ENCODE results near the gene KIF26A. TPM values are rescaled to one million over a fixed set of nuclear protein-coding genes. Genes with fewer than 3 reads are reported as not detected.
A peak's percentile ranks its signal among the peaks of the same experiment; 100 is the strongest.

Gene KIF26A
- polyA plus RNA-seq, 3 donors from 2014 or later = not detected

DNA sequence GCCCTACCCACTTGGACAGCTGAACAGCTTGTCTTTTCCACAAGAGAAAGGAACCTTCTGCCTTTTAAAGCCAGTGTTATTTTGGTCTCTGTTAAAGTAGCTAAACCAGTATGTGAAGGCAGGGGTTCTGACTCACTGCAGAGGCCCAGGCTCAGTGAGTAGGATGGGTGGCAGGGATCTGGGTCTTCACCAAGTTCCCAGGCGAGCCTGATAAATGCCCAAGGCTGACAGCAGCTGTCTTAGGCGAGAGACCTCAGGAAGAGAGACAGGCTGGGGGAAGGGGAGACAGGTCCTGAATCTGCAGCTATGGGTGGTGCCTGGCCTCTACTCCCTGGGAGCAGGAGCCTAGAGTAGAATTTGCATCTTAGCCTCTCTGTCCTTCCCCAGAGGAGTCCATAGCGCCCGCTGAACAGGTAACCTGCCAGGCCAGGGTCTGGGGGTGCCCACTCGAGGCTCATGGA lies 18.1 kb upstream of the KIF26A start:
- peaks cover 6 to 13% (median 6%) of the 10 kb centered on the region in 3 donors for H3K27me3 Mint-ChIP-seq (ENCODE audit: low read depth in 3 of 3)
- no peak for DNase-seq
- H3K4me1 Mint-ChIP-seq = no peaks in the 10 kb centered on the region
- H3K9me3 Mint-ChIP-seq = peaks cover 0 to 14% (median 9%) of the 10 kb centered on the region in 6 donors
- peaks cover 0 to 4% (median 3%) of the 10 kb centered on the region in 3 donors for H3K36me3 Mint-ChIP-seq
- no peak overlapping the region for H3K27ac Mint-ChIP-seq
- peak overlapping the region in 1 of 5 donors; percentile 30 for H3K4me3 Mint-ChIP-seq

GRCh38 chr14:104121142-104121541 lies 17.2 kb upstream of the KIF26A start:
- DNase-seq = no peak

GRCh38 chr14:104123879-104124278 lies 14.5 kb upstream of the KIF26A start:
- Mint-ChIP-seq H3K9me3 (peaks cover 5 to 19% (median 11%) of the 10 kb centered on the region in 6 donors), H3K4me3 (no peak overlapping the region), H3K27me3 (ENCODE audit: low read depth in 3 of 3) (peaks cover 0 to 17% (median 2%) of the 10 kb centered on the region in 3 donors), H3K27ac (no peak overlapping the region), H3K4me1 (no peaks in the 10 kb centered on the region), H3K36me3 (peaks cover 0 to 4% (median 3%) of the 10 kb centered on the region in 3 donors)
- no peak for DNase-seq

More at GRCh38 chr14:104121142-104121541, 17.2 kb upstream of the KIF26A start:
- Mint-ChIP-seq H3K27me3 (ENCODE audit: low read depth in 3 of 3) (peaks cover 2 to 13% (median 3%) of the 10 kb centered on the region in 3 donors), H3K4me3 (no peak overlapping the region), H3K36me3 (peaks cover 0 to 4% (median 3%) of the 10 kb centered on the region in 3 donors), H3K4me1 (no peaks in the 10 kb centered on the region), H3K9me3 (peaks cover under 1 to 19% (median 10%) of the 10 kb centered on the region in 6 donors), H3K27ac (no peak overlapping the region)

DNA sequence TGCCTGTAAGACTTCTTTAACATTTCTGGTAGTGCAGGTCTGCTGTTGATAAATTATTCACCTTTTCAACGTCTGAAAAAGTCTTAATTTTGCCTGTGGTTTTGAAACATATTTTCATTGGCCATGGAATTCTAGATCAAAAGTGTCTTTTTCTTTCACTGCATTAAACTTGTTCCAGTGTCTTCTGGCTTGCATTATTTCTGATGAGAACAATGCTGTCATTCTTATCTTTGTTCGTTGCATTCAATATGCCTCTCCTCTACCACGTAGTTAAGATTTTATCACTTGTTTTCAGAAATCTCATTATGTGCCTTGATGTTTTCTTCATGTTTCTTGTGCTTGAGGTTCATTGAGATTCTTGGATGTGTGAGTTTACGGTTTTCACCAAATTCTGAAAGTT lies 13.4 kb upstream of the KIF26A start:
- H3K9me3 Mint-ChIP-seq = peaks cover 5 to 26% (median 18%) of the 10 kb centered on the region in 6 donors
- no peak overlapping the region for H3K27ac Mint-ChIP-seq
- H3K4me3 Mint-ChIP-seq = no peak overlapping the region
- DNase-seq = no peak
- no peaks in the 10 kb centered on the region for H3K4me1 Mint-ChIP-seq
- H3K27me3 Mint-ChIP-seq (ENCODE audit: low read depth in 3 of 3) = peaks cover under 1 to 21% (median 1%) of the 10 kb centered on the region in 3 donors
- H3K36me3 Mint-ChIP-seq = peaks cover 3 to 7% (median 3%) of the 10 kb centered on the region in 3 donors

GRCh38 chr14:104126753-104127152 lies 11.6 kb upstream of the KIF26A start:
- H3K36me3 Mint-ChIP-seq = peaks cover 3 to 8% (median 3%) of the 10 kb centered on the region in 3 donors
- no peaks in the 10 kb centered on the region for H3K4me1 Mint-ChIP-seq
- H3K9me3 Mint-ChIP-seq = peaks cover 5 to 30% (median 21%) of the 10 kb centered on the region in 6 donors
- no peak overlapping the region for H3K27ac Mint-ChIP-seq
- no peak for DNase-seq
- peaks cover 2 to 19% (median 4%) of the 10 kb centered on the region in 3 donors for H3K27me3 Mint-ChIP-seq (ENCODE audit: low read depth in 3 of 3)
- no peak overlapping the region for H3K4me3 Mint-ChIP-seq

GRCh38 chr14:104128981-104129380 lies 9.4 kb upstream of the KIF26A start:
- DNase-seq = no peak
- H3K4me1 Mint-ChIP-seq = no peaks in the 10 kb centered on the region
- H3K4me3 Mint-ChIP-seq = no peak overlapping the region
- no peak overlapping the region for H3K27ac Mint-ChIP-seq
- H3K36me3 Mint-ChIP-seq = peaks cover 3 to 5% (median 3%) of the 10 kb centered on the region in 3 donors
- peaks cover 4 to 19% (median 6%) of the 10 kb centered on the region in 3 donors for H3K27me3 Mint-ChIP-seq (ENCODE audit: low read depth in 3 of 3)
- peaks cover 5 to 25% (median 17%) of the 10 kb centered on the region in 6 donors for H3K9me3 Mint-ChIP-seq

- DNase-seq = no peak
- H3K27ac Mint-ChIP-seq = no peak overlapping the region
- H3K36me3 Mint-ChIP-seq = peaks cover 0 to 5% (median 3%) of the 10 kb centered on the region in 3 donors
- peaks cover 3 to 21% (median 15%) of the 10 kb centered on the region in 6 donors for H3K9me3 Mint-ChIP-seq
- H3K27me3 Mint-ChIP-seq (ENCODE audit: low read depth in 3 of 3) = peaks cover 4 to 19% (median 6%) of the 10 kb centered on the region in 3 donors
- H3K4me3 Mint-ChIP-seq = no peak overlapping the region
- no peaks in the 10 kb centered on the region for H3K4me1 Mint-ChIP-seq
Measured at GRCh38 chr14:104129556-104129955, 8.8 kb upstream of the KIF26A start.

DNA sequence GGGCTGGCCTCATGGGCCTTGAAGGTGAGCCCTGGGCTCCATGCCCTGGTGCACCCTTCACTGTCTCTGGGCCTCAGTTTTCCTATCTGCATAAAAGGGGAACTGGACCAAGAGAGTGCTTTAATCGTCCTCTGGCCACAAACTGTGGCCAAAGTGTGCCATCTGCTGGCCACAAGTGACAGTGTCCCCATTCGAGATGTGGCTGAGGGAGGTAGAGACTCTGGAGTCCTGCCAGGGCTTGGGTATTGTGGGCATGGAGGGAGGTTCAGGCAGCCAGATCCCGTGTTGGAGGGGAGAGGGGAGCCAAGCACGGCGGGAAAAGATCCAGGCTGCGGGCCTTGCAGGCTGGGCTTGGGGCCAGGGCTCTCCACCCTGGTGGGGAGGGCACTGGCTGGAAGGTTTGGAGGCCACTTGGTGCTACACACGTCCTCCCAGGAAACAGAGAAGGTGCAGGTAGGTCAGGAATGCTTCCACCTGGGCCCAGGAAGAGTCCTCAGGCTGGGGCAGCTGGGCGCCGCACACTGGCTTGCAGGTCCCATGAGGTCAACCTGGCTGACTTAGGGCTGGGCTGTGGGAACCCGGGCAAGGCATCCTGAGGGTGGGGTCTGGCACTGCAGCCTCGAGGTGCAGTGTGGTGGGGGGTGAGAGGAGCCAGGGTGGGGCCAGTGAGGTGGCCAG lies 7.3 kb upstream of the KIF26A start:
- Mint-ChIP-seq H3K27ac (no peak overlapping the region), H3K4me1 (no peaks in the 10 kb centered on the region), H3K9me3 (peaks cover 0 to 15% (median 10%) of the 10 kb centered on the region in 6 donors), H3K36me3 (peaks cover 0 to 5% (median 3%) of the 10 kb centered on the region in 3 donors), H3K27me3 (ENCODE audit: low read depth in 3 of 3) (peaks cover 4 to 15% (median 6%) of the 10 kb centered on the region in 3 donors), H3K4me3 (no peak overlapping the region)
- no peak for DNase-seq

- Mint-ChIP-seq H3K4me1 (peaks cover 0 to 3% of the 10 kb centered on the region in 2 donors), H3K9me3 (peaks cover 0 to 11% (median 10%) of the 10 kb centered on the region in 6 donors), H3K27me3 (ENCODE audit: low read depth in 3 of 3) (peaks cover 4 to 15% (median 10%) of the 10 kb centered on the region in 3 donors), H3K4me3 (no peak overlapping the region), H3K27ac (no peak overlapping the region), H3K36me3 (peaks cover 0 to 5% (median 3%) of the 10 kb centered on the region in 3 donors)
- no peak for DNase-seq
Measured at GRCh38 chr14:104131968-104132732, 6.2 kb upstream of the KIF26A start.

DNA sequence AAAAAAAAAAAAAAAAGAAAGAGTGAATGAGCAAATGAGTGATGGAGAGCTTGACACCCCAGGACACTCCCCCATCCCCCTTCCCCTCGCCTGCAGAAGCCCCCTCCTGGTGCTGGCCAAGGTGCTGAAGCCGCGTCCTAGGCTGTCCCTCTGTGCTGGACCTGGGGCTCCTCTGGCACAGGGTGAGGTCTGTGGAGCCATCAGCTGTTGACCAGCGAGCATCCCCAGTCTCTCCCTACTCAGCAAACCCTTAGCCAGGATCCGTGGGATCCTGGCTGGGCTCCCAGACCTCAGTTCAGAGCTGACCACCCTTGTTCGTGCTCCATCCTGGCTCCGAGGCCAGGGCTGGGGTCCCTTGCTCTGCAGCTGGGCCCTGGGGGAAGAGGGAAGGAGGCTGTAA lies 5.4 kb upstream of the KIF26A start:
- Mint-ChIP-seq H3K4me3 (no peak overlapping the region), H3K9me3 (peaks cover 0 to 11% (median 10%) of the 10 kb centered on the region in 6 donors), H3K27me3 (ENCODE audit: low read depth in 3 of 3) (peaks cover 4 to 14% (median 11%) of the 10 kb centered on the region in 3 donors), H3K27ac (no peak overlapping the region), H3K4me1 (peaks cover 0 to 3% of the 10 kb centered on the region in 2 donors), H3K36me3 (peaks cover 0 to 5% (median 3%) of the 10 kb centered on the region in 3 donors)
- no peak for DNase-seq

- H3K4me1 Mint-ChIP-seq = peaks cover 0 to 3% of the 10 kb centered on the region in 2 donors
- H3K27me3 Mint-ChIP-seq (ENCODE audit: low read depth in 3 of 3) = peaks cover 4 to 14% (median 11%) of the 10 kb centered on the region in 3 donors
- H3K36me3 Mint-ChIP-seq = peaks cover 0 to 5% (median 3%) of the 10 kb centered on the region in 3 donors
- H3K27ac Mint-ChIP-seq = no peak overlapping the region
- H3K9me3 Mint-ChIP-seq = peaks cover 0 to 11% (median 10%) of the 10 kb centered on the region in 6 donors
- no peak overlapping the region for H3K4me3 Mint-ChIP-seq
- no peak for DNase-seq
Measured at GRCh38 chr14:104133496-104133895, 4.9 kb upstream of the KIF26A start.

GRCh38 chr14:104134061-104134965 lies 4.1 kb upstream of the KIF26A start:
- no peak overlapping the region for H3K4me3 Mint-ChIP-seq
- H3K36me3 Mint-ChIP-seq = peaks cover 0 to 5% (median 3%) of the 10 kb centered on the region in 3 donors
- H3K9me3 Mint-ChIP-seq = peaks cover 0 to 11% (median 10%) of the 10 kb centered on the region in 6 donors
- peaks cover 4 to 11% (median 11%) of the 10 kb centered on the region in 3 donors for H3K27me3 Mint-ChIP-seq (ENCODE audit: low read depth in 3 of 3)
- DNase-seq = no peak
- H3K4me1 Mint-ChIP-seq = peaks cover 0 to 3% of the 10 kb centered on the region in 2 donors
- H3K27ac Mint-ChIP-seq = no peak overlapping the region
